HG02884 (cell line): ENCODE results near the gene PRCD.
"Not testable (repeated sequence)": the region's sequence is repeated elsewhere in the genome, so short reads cannot be mapped to it uniquely, and the experiment has no call there.

Source experiments
- ATAC-seq: cut with Tn5 transposase; IDR thresholded peaks from one replicate; pipeline ENCODE4 v1.9.1; 2021; ENCODE audit warnings: mild to moderate bottlenecking, moderate library complexity; ENCODE audit not compliant: unreplicated experiment

Gene PRCD

DNA sequence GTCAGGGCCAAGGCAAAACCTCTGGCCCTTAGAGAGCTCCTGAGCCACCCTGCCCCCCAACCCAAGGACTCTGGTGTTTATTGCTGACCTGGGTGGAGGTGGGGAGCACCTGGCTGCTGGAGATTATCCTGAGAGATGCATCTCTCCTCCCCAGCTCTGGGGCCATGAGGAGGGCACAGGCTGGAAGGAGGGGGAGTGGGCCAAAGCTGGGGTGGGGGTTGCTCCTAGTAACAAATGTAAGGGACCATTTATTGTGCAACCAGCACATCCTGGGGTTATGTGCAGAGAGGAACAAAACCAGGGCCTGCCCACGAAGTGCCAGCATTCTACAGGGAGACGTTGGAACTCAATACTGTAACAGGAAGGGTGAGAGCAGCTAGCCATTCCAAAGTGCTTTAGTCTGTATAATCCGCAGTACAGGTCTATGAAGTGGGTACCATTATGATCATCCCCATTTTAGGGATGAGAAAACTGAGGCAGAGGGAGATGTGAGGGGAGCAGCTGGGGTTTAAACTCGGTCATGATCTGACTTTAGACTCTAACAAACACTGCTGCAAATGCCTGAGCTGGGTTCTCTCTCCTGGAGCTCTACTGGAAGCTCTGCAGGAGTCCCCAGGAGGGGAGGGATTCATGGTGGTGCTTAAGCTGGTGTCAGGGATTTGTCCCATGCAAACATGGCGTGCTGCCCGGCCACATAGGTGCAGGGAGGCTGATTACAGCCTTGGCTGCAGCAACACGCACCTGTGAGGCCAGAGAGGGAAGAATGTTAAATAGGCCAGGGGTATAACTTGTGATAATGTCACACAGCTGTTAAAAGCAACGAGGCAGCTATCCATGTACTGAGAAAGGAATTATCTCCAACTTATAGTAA lies 37.3 kb upstream of the PRCD start:
- ATAC-seq, result no peak

DNA sequence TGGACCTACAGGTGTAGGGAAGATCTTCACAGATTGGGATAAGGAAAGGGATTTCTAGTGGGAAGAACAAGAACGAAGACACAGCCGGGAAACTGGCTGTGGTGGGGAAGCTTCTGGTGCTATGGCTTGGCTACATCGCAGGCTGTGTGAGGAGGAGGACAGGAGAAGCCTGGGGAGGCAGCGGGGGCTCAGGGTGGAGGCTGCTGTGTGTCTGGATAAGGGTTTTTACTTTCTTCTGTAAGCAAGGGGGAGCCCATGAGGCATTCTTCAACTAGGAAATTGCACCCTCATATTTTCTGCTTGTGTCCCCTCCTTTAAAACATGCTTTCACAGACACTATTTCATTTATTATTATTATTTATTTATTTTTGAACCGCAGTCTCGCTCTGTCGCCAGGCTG lies 35.7 kb upstream of the PRCD start:
- no peak for ATAC-seq

GRCh38 chr17:76506408-76507345 lies 33.2 kb upstream of the PRCD start:
- ATAC-seq, result no peak

GRCh38 chr17:76508472-76509063 lies 31.3 kb upstream of the PRCD start:
- not testable (repeated sequence) for ATAC-seq

DNA sequence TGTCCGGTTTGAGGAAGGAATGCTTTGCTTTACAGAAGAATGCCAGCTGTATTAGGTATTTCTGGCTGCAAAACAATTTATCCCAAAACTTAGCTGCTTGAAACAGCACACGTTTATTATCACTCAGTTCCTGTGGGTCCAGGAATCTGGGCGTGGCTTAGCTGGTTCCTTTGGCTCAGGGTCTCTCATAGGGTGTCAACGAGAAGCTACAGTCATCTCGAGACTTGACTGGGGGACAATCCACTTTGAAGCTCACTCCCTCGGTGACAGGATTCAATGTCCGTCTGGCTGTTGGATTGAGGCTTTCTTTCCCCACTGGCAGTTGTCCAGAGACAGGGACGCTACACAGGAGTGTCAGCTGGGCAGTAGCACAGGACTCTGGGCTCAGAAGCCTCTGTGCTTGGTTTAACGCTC lies 29.0 kb upstream of the PRCD start:
- ATAC-seq, result no peak

DNA sequence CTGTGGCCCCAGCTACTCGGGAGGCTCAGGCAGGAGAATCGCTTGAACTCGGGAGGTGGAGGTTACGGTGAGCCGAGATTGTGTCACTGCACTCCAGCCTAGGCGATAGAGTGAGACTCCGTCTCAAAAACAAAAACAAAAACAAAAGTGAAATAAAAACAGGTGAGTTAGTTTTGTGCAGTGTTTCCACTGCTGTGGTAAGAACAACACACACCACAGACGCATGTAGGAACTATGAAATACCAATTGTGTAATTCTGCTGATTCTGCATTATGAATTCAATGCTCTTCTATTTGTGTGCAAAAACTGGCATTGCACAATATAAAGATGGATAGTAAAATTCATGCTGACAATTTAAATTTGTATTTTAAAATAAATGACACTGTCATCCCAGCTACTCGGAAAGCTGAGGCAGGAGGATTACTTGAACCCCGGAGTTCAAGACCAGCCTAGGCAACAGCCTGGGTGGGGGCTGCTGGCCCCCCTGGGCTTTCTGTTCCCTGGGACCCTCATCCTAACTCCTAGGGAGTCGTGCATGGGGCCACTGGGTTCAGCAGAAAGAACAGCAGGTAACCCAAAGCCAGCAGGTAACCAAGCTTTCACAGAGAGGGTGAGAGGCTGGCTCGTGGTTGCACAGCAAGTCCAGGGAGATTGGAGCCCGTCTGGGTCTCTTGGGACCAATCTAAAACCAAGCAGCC lies 28.0 kb upstream of the PRCD start:
- no peak for ATAC-seq

- no peak for ATAC-seq
These were observed 27.2 kb upstream of the PRCD start for GRCh38 chr17:76512366-76513305.

- no peak for ATAC-seq
These were observed 26.5 kb upstream of the PRCD start for GRCh38 chr17:76513306-76513692.

GRCh38 chr17:76514355-76514754 lies 25.5 kb upstream of the PRCD start:
- not testable (repeated sequence) for ATAC-seq

DNA sequence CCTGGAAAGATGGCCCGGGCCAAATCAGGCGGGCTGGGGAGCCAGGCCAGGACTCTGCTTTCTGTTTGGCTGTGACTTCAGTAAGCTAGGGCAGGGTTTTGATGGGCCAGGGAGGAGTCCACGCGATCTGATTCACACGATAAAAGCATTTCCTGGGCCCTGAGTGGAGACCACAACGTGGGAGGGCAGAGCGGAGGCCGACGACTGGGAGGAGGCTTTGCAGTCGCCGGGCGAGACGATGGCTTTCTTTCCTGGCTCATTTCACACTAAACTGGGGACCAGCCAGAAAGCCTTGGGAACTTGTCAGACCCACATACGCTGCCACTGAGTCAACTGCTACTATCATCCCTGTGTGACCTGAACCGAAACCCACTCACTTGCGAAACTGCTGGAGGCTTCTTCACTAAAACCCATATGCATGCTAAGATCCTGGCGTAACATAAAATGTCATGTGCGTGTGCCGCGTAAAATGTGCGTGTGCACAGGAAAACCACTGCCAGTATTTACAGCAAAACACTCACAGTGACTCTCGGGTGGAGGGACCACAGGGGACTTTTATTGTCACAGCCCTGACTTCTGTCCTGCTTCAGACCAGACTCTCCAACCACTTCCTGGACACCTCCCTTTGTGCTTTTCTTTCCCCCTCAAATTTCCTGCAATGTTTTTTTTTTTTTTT lies 24.4 kb upstream of the PRCD start:
- ATAC-seq, result no peak

- ATAC-seq, result no peak
These were observed 22.2 kb upstream of the PRCD start for GRCh38 chr17:76517638-76518038.

DNA sequence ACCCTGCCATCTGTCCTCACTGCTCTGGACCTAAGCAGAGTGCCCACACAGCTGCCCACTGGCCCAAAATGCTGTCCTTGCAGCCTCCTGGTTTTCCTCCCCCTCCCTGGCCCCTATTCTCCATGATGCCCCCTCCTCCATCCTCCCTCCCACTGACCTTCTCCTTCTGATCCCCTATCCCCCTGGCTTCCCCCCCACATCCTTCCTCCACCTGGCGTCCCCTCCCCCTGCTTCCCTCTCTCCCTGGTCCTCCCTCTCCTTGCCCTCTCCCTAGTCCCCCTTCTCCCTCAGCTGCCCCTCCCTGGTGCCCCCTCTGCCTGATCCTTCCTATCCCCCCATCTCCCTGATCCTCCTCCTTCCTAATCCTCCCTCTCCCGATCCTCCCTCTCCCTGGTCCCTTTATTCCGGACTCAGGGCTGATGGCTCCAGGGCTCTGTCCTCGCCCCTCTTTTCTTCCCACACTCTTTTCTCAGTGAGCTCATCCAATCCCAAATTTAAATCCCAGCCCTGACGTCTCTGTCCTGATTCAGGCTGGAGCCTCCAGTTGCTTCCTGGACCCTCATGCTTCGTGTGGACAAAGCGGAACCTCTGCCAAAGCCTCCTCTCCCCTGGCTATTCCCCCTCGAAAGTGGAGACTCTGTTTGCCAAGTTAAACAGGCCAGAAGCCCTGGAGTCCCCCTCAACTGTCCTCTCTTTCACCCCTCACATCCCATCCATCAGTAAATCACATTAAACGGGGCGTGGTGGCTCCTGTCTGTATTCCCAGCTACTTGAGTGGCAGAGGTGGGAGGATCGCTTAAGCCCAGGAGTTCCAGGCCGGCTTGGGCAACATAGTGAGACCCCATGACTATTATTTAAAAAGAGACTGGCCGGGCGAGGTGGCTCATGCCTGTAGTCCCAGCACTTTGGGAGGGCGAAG lies 20.5 kb upstream of the PRCD start:
- no peak for ATAC-seq

- ATAC-seq, result no peak
These were observed 18.6 kb upstream of the PRCD start for GRCh38 chr17:76521262-76521661.

- not testable (repeated sequence) for ATAC-seq
These were observed 18.2 kb upstream of the PRCD start for GRCh38 chr17:76521683-76522082.

- ATAC-seq, result no peak
These were observed 16.5 kb upstream of the PRCD start for GRCh38 chr17:76523084-76524037.

DNA sequence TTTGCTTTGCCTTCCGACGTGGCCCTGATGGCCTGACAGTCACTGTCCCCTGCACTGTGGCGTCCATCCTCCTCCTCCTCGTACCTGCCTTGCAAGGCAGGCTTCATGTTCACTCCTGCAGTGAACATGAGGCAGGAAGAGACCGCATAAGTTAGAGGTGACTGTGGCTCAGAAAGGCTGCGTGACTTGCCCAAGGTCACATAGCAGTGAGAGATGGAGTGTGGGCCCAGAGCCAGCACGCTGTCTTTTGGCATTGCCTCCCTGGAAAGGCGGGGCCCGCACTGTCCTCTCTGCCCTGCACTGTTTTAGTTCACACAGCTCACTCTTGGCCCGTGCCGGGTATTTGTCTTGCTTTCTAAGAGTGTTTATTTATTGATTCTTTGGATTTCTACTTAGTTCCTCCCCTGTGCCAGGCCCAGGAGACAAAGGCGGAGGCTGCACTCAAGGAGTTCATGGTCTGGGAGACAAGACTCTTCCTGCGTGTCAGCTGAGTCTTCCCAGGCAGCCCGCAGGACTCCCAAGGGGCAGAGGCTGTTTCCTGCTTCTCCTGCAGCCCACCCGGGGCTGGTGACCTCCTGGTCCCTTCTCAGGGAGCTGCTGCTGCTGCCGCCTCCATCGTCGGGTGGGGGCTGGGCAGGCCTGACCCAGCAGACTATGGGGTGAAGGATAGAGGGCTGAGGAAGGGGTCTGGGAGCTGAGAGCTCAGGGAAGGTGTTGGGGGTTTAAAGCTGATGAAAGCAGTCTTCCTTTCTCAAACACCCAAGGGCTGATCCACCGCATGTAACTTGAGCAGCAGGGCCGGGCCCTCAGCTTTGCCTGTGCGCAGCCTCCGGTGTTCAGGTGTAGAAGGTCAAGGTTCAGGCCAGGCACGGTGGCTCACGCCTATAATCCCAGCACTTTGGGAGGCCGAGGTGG lies 15.0 kb upstream of the PRCD start:
- ATAC-seq, result no peak
